HepG2 (cell line): ENCODE measurements around the gene SLC25A28. TPM values are rescaled to one million over a fixed set of nuclear protein-coding genes. Genes with fewer than 3 reads are reported as not detected.

ENCODE experiments used
- AFF4 ChIP-seq: sonication (generic); formaldehyde crosslinking; IDR thresholded peaks from 2 replicates; pipeline ENCODE4 v1.4.0; 2020; ENCODE audit warnings: missing genetic modification reagents
- ARNTL ChIP-seq: sonication (generic); formaldehyde crosslinking; IDR thresholded peaks from 2 replicates; pipeline ENCODE4 v1.4.0; 2020; ENCODE audit warnings: mild to moderate bottlenecking, missing genetic modification reagents
- ATF1 ChIP-seq: IDR thresholded peaks from 2 replicates; pipeline ENCODE4 v1.6.1; 2016; ENCODE audit warnings: mild to moderate bottlenecking, control low read depth
- ATF7 ChIP-seq, 2 experiments: fragments of 450-650 bp in 1 of 2; sonication (generic) in 1 of 2; formaldehyde crosslinking in 1 of 2; IDR thresholded peaks; 2 replicates each; pipeline versions ENCODE4 v1.4.0 to v1.6.1; 2016 to 2020; ENCODE audit warnings: antibody characterized with exemption in 1 of 2, mild to moderate bottlenecking in 1 of 2, missing genetic modification reagents in 1 of 2
- CCAR2 ChIP-seq: fragments of 200-400 bp; formaldehyde crosslinking; optimal IDR thresholded peaks from 2 replicates; pipeline ENCODE3; 2018; ENCODE audit warnings: low read depth, mild to moderate bottlenecking, low read length, moderate library complexity
- FOXO1 ChIP-seq: sonication (generic); formaldehyde crosslinking; IDR thresholded peaks from 2 replicates; pipeline ENCODE4 v1.4.0; 2020; ENCODE audit warnings: missing genetic modification reagents
- GTF2F1 ChIP-seq: fragments of 150-350 bp; IDR thresholded peaks from 2 replicates; pipeline ENCODE4 v1.6.1; 2014; ENCODE audit warnings: low read length
- JUND ChIP-seq: sonication (generic); formaldehyde crosslinking; IDR thresholded peaks from 2 replicates; pipeline ENCODE4 v1.8.0; 2022; ENCODE audit warnings: mild to moderate bottlenecking, missing genetic modification reagents
- NR2F6 ChIP-seq, 2 experiments: IDR thresholded peaks; 2 replicates each; pipeline ENCODE4 v1.6.1; 2016; ENCODE audit warnings: antibody characterized with exemption in 1 of 2, mild to moderate bottlenecking in 1 of 2
- REPIN1 ChIP-seq: sonication (generic); formaldehyde crosslinking; IDR thresholded peaks from 2 replicates; pipeline ENCODE4 v1.8.0; 2022; ENCODE audit warnings: missing genetic modification reagents, low read depth, mild to moderate bottlenecking, borderline replicate concordance
- ZBTB34 ChIP-seq: sonication (generic); formaldehyde crosslinking; IDR thresholded peaks from 2 replicates; pipeline ENCODE4 v1.8.0; 2022; ENCODE audit warnings: mild to moderate bottlenecking, missing genetic modification reagents
- ZFP36L2 ChIP-seq: sonication (generic); formaldehyde crosslinking; IDR thresholded peaks from 2 replicates; pipeline ENCODE4 v1.4.0; 2020; ENCODE audit warnings: missing genetic modification reagents
- ZNF280D ChIP-seq: sonication (generic); formaldehyde crosslinking; IDR thresholded peaks from 2 replicates; pipeline ENCODE4 v1.5.1; 2020; ENCODE audit warnings: mild to moderate bottlenecking, missing genetic modification reagents
- ZNF674 ChIP-seq: sonication (generic); formaldehyde crosslinking; IDR thresholded peaks from 2 replicates; pipeline ENCODE4 v1.5.0; 2020; ENCODE audit warnings: low read depth, mild to moderate bottlenecking, missing genetic modification reagents
- ZNF678 ChIP-seq: sonication (generic); formaldehyde crosslinking; IDR thresholded peaks from 2 replicates; pipeline ENCODE4 v1.4.0; 2020; ENCODE audit warnings: mild to moderate bottlenecking, missing genetic modification reagents
- ZNF704 ChIP-seq: sonication (generic); formaldehyde crosslinking; IDR thresholded peaks from 2 replicates; pipeline ENCODE4 v1.8.1; 2023; ENCODE audit warnings: mild to moderate bottlenecking, inconsistent platforms, moderate library complexity, missing genetic modification reagents, borderline replicate concordance
- ZNF737 ChIP-seq: sonication (generic); formaldehyde crosslinking; IDR thresholded peaks from 2 replicates; pipeline ENCODE4 v1.5.0; 2020; ENCODE audit warnings: missing genetic modification reagents, mild to moderate bottlenecking, borderline replicate concordance
- ZNF75D ChIP-seq: sonication (generic); formaldehyde crosslinking; IDR thresholded peaks from 2 replicates; pipeline ENCODE4 v1.8.1; 2023; ENCODE audit warnings: missing genetic modification reagents, mild to moderate bottlenecking, borderline replicate concordance
- ZSCAN20 ChIP-seq: sonication (generic); formaldehyde crosslinking; IDR thresholded peaks from 2 replicates; pipeline ENCODE4 v1.4.0; 2020; ENCODE audit warnings: missing genetic modification reagents, mild to moderate bottlenecking, borderline replicate concordance
- polyA plus RNA-seq, 8 experiments: library from polyadenylated mRNA; depleted of rRNA in 3 of 8; stranded (reverse) in 7 of 8; unstranded in 1 of 8; fragments of >200 nt; fragmentation: Illumina TruSeq in 4 of 8; extraction: Trizol in 4 of 8; gene quantifications; 2 replicates each; pipeline versions ENCODE4 v1.2.1 to v1.2.3, GENCODE V29; 2011 to 2016; ENCODE audit warnings: low read depth in 4 of 8, missing spikeins in 1 of 8, mixed read lengths in 1 of 8; ENCODE audit not compliant: insufficient read depth in 1 of 8
- total RNA-seq, 5 experiments: library from RNA; depleted of rRNA; stranded (reverse); fragments of >200 nt; fragmentation: Illumina TruSeq; extraction: Trizol; gene quantifications; 2 replicates each; pipeline ENCODE4 v1.2.3, GENCODE V29; 2016; ENCODE audit warnings: low read depth in 1 of 5

SLC25A28 gene
- total and polyA plus RNA-seq, 2 of the 13 experiments (the other 11 are each of a cell fraction or from before 2014, with no cell fraction given): 15.2 to 41.0 TPM

- TF ChIP-seq ZNF280D (CRISPR knock-in tag) (peak; percentile 26; the same call in 1 of the 2 replicates), ZNF674 (CRISPR knock-in tag) (0 out of 2 replicates have a peak, but pooled peaks have one; percentile 3), REPIN1 (CRISPR knock-in tag) (peak; percentile 62; the same call in 1 of the 2 replicates), ZNF737 (CRISPR knock-in tag) (no peak), AFF4 (no peak), ZNF678 (CRISPR knock-in tag) (no peak; the same call in 1 of the 2 replicates), JUND (CRISPR knock-in tag) (no peak), ZSCAN20 (peak; percentile 50; the same call in 1 of the 2 replicates), ZBTB34 (CRISPR knock-in tag) (no peak), ZFP36L2 (CRISPR knock-in tag) (no peak), ATF7 (IDR thresholded peaks at IDR 0.05) (no peak; the same call in 1 of the 2 replicates), ATF7 (CRISPR knock-in tag; IDR thresholded peaks at IDR 0.05) (no peak), ZNF75D (CRISPR knock-in tag) (no peak), NR2F6 (IDR thresholded peaks at IDR 0.05) (no peak), NR2F6 (CRISPR knock-in tag; IDR thresholded peaks at IDR 0.05) (peak; percentile 23), GTF2F1 (no peak), CCAR2 (no peak), ZNF704 (CRISPR knock-in tag) (no peak), ARNTL (no peak), FOXO1 (CRISPR knock-in tag) (no peak), ATF1 (CRISPR knock-in tag) (no peak)
Observed at GRCh38 chr10:99621454-99622251, 1.4 kb upstream of the SLC25A28 start (continued).
